NCI-H146 (cell line): Measurements from ENCODE around the gene PYGM.
A peak's percentile ranks its signal among the peaks of the same experiment; 100 is the strongest.

Source experiments
- DNase-seq: peaks from one replicate; lab custom pipeline; 2025; lab: John Stamatoyannopoulos, UW

The PYGM gene

GRCh38 chr11:64767344-64768299 lies 7.8 kb upstream of the PYGM start:
- peak; percentile 51 for DNase-seq

DNA sequence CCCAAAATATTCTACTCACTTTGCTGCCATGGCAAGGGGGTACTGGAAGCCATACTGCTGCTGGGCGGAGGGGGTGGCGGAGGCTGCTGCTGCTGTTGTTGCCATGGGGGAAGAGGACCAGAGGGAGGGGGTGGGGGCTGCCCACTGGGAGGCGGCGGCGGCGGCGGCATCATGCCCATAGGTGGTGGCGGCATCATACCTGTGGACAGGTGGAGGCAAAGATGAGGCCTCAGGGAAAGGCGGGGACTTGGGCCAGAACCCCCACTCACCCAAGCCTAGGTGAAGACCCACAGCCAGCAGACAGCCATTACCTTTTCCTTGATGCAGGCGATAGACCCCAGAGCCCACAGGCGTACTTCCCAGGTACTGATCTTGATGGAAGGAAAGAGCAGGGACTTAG lies 7.1 kb upstream of the PYGM start:
- no peak for DNase-seq

GRCh38 chr11:64765851-64766665 lies 6.3 kb upstream of the PYGM start:
- no peak for DNase-seq

GRCh38 chr11:64765291-64765850 lies 5.6 kb upstream of the PYGM start:
- no peak for DNase-seq

GRCh38 chr11:64764753-64765152 lies 5.0 kb upstream of the PYGM start:
- no peak for DNase-seq

DNA sequence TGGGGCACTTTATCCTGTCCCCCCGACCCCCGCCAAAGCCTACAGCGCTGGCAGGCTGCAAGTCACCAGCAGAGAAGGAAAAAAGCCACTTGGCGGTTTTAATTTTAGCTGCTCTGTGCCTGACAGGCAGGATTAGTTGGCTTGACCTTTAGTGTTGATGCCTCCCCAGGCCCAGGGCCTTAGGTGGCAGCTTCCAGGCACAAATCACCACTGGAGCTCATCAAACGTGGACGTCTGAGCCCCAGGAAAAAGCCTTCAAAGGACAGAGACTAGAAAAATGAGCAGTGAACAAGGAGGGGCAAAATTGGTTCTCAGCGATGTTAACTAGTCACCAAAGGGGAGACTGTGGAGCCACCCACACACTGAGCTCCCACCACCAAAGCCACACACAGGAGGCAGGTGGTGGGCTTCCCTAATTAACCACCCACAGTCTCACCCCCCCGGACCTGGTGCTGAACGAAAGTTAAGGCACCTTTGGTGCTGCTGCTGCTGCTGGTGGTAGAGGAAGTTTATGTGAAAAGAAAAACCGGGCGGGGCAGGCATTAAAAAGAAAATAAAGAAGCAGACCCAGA lies 4.4 kb upstream of the PYGM start:
- no peak for DNase-seq

- DNase-seq, result no peak
These were observed 3.8 kb upstream of the PYGM start for GRCh38 chr11:64763526-64764039.

DNA sequence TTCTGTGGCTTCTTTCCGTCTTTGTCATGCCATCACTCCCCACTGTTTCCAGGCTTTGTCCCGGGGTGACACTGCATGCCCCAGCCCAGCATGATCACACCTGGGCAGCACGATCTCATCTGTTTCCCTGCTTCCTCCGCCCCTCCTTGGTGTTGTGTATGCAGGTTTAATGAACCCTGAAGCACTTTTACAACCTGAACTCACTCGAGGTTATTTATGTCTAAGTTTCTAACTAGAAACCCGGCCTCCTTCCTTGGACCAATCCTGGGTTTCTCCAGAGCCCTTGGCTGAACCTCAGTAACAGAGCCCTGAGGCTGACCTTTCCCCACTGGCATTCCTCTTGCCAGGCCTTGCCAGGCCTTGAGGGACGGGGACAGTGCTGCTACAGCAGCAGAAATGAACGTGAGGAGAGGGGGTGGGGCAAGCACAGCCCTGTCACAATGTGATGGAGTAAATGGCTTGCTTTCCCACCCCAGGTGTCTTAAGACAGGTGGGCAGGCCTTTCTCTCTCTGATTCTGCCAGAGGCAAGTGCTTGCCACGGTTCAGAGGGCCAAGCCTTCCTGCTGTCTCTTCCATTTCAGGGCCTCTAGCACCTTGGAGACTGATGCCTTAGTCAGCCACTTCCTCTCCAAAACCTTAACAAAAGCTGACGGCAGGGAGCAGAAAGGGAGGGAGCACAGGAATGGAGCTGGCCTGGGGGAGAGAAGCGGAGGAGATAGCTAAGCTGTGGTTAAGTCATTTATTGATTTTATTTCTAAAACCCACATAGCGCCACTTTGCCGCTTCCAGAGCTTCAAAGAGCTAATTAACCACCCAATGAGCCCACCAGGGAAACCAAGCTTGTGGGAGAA lies 3.1 kb upstream of the PYGM start:
- peak; percentile 67 for DNase-seq

- DNase-seq, result no peak
These were observed 2.5 kb upstream of the PYGM start for GRCh38 chr11:64762277-64762673.

GRCh38 chr11:64760759-64761420 lies 1.1 kb upstream of the PYGM start:
- DNase-seq, result no peak

DNA sequence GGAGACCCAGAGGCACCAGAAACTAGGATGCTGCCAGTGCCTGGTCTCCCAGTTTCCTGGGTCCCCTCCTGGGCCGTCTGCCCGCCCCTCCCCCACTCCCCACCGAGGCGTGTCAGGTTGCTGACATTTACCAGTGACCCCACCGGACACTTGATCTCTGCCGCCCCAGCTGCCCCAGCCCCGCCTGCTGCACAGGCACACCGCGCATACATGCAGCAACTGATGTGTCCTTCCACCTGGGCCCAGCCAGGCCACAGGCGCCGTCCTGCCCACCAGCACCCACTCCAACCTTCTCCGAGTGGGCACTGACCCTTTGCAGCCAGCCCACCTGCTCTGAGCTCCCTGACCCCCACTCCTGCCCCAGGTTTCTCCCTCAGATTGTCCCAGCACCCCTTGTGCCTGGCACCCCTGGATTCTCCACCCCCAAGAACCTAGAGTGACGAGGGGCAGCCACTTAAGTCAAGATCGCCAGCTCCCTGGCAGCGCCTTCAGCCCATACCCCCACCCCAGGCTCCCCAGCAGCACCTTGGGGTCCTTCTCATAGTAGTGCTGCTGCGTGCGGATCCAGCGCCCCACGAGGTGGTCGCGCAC lies 548 bp downstream of the PYGM start:
- no peak for DNase-seq

DNA sequence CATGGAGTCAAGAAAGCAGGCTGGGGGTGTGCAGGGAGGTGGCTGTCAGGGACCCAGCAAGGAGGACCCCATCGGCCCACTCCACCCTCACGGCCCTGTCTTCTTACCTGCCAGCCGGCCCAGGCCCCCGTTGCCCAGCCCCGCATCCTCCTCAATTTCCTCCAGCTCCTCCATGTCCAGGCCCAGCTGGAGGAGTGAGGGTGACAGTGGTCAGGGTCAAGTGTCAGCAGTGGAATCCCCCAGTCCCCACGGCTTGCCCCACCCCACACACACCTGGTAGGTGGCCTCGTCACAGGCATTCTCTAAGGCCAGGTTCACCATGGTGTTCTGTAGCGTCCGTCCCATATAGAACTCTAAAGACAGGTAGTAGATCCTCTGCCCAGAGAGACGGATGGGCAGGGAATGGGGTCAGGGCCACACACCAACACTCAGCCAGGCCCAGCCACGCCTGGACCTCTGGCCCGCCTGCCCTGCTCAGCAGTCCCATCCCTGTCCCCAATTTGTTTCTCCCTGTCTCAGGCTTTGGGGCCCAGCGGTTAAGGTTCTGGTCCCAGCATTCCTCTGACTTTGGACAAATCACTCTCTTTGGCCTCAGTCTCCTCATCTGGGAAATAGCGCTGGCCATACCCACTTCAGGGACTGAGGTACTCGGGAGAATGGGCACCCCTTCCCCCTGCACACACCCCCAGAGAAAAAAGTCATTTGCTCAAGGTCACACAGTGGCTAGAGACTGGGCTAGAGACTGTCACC lies 1.3 kb downstream of the PYGM start:
- no peak for DNase-seq

GRCh38 chr11:64757549-64758329 lies 2.0 kb downstream of the PYGM start:
- DNase-seq, result no peak

DNA sequence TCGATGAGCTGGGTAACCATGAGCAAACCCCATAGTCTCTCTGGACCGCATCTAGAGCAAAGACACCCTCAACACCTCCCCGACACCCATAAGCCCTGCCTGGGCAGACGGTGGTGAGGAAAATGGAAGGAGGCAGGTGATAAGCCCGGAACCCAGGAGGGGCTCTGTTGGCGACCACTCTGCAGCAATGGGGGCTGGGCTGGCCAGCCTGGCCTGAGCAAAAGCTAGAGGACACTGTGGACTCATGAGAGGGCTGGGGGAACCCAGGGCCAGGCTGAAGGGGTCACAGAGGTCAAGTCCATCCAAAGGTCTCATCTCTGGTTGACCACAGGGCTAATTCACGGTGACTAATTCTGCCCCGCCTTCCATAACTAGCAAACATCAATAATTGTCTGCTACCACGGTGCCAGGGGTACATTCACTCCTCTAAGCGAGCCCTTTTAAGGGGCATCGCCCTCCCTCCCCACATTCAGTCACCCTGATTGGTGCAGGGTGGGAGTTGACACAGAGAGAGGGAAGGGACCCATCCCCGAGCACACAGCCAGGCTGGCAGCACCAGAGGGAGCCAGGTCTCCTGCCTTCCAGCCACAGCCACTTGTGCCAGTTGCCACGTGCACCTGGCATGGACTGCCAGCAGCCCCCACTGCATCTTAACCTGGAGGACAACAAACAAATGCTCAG lies 4.0 kb downstream of the PYGM start:
- DNase-seq, result no peak

DNA sequence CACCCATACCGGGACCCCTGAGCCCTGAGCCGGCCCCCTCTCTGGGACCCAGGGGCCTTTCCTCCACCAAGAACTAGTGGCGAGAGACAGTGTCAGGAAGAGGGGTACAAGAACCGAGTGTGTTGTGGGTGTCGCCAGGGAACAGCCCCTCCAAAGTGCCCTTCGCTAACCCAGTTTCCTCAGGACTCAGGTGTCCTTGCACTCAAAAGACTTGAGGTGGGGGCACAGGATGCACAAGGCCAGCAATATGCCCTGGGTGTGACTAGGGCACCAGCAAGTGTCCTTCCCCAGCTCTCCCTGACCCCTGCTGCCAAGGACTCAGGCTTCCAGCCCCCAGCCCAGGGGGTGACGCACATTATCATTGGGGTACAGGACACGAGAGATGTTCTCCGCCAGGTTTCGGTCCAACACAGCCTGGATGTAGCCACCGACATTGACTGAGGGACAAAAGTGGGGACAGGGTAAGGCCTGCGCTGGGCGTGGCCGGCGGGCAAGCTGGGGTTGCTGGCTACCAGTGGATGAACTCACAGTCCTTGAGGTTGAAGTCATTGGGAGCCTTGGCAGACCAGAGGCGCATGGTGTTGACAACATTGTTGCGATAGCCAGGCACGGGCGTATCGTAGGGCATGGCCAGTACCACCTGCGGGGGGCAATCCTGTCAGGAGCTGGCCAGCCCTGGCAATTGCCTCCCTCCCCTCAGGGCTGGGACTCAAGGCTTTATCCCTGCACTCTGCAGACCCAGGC lies 4.7 kb downstream of the PYGM start:
- DNase-seq, result no peak

DNA sequence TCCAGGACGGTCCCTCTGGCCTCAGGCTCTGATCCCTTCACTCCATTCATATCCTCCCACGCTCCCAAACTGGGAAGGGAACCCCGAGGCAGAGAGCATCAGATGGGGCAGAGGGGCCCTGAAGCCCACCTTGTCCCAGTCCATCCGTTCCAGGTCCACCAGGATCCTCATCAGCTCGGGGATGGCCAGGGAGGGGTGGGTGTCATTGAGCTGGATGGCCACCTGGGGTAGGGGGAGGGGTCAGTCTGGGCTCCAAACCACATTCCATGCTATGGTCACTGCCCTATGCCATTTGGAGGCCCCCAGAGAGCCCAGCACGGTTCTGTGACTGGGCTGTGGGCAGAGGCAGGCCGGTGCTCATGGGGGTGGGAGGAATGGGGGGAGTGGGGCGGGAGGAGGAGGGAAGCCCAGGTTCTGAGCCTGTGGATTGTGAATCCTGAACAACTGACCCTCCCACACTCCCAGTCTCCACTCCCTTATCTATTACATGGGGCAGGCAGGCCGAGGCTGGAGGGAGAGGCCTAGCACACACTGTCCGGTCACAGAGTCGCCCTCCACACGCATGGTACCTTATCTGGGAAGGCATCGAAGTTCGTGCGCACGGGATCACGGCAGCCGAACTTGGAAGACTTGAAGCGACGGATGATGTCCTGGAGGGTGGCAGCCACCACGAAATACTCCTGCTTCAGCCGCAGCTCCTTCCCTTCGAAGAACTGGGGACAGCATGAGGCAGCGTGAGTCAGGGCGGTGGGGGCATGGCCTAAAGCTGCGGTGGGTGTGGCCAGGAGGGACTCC lies 5.5 kb downstream of the PYGM start:
- DNase-seq, result no peak
